Colonic mucosa (tissue), 4 donors: Measurements from ENCODE around the gene ZNF791. TPM values are rescaled to one million over a fixed set of nuclear protein-coding genes. Genes with fewer than 3 reads are reported as not detected.

Source experiments
- DNase-seq: peaks from one replicate; pipeline ENCODE4 v3.0.0-alpha.2; 2020
- H3K27ac ChIP-seq: fragments of 200-600 bp; one replicate; pipeline ENCODE4 v1.8.0; 2021
- H3K27me3 ChIP-seq: fragments of 200-600 bp; one replicate; pipeline ENCODE4 v1.8.0; 2021
- H3K36me3 ChIP-seq: fragments of 200-600 bp; one replicate; pipeline ENCODE4 v1.8.0; 2021
- H3K4me1 ChIP-seq: fragments of 200-600 bp; one replicate; pipeline ENCODE4 v1.8.0; 2021; ENCODE audit warnings: mild to moderate bottlenecking
- H3K4me3 ChIP-seq: fragments of 200-600 bp; one replicate; pipeline ENCODE4 v1.8.0; 2021
- H3K9ac ChIP-seq, 2 donors: one replicate each; pipeline ENCODE4 v1.7.0; 2013; ENCODE audit warnings: control low read depth in 2 of 2, low read depth in 2 of 2, low read length in 2 of 2
- H3K9me3 ChIP-seq: fragments of 200-600 bp; one replicate; pipeline ENCODE4 v1.8.0; 2021
- CTCF ChIP-seq: fragments of 200-600 bp; IDR thresholded peaks from one replicate; pipeline ENCODE4 v1.8.0; 2022; ENCODE audit warnings: antibody characterized with exemption, mild to moderate bottlenecking
- intact Hi-C: fragments of 100-400 bp; cut with DNase I; formaldehyde crosslinking; loops from one replicate; pipeline ENCODE4 v1.14.1; 2022
- total RNA-seq, 2 donors: library from RNA; stranded (reverse); fragmentation: NEBNext Ultra II Directional in 1 of 2; extraction: Animal tissue kit (Norgen Biotek cat#: 25700) in 1 of 2; gene quantifications; one replicate each; pipeline ENCODE4 v1.2.1, GENCODE V29; 2021
- donor health status: healthy.
- donor health status: DM: no; HTN: no; CAD: no.
- donor health status: DM: no; HTN: no; CAD: no.

Gene ZNF791
- total RNA-seq, 2 donors from 2014 or later: 17.9 to 20.5 TPM

GRCh38 chr19:12623361-12624031 is 12.8 kb downstream of the ZNF791 start:
- H3K36me3 ChIP-seq: peaks cover 31% of the 10 kb centered on the region
- no peaks in the 10 kb centered on the region for H3K27me3 ChIP-seq
- H3K9me3 ChIP-seq: peaks cover 6% of the 10 kb centered on the region
- no peak overlapping the region for H3K9ac ChIP-seq
- no peak for TF ChIP-seq CTCF
- intact Hi-C loops: no loop called here
- DNase-seq: no peak
- no peak overlapping the region for H3K27ac ChIP-seq
- no peak overlapping the region for H3K4me3 ChIP-seq
- no peaks in the 10 kb centered on the region for H3K4me1 ChIP-seq

GRCh38 chr19:12626958-12627357 is 16.2 kb downstream of the ZNF791 start:
- Histone ChIP-seq H3K27ac (no peak overlapping the region), H3K4me3 (no peak overlapping the region), H3K4me1 (no peaks in the 10 kb centered on the region), H3K36me3 (peaks cover 36% of the 10 kb centered on the region), H3K9ac (no peak overlapping the region), H3K27me3 (no peaks in the 10 kb centered on the region), H3K9me3 (peaks cover 6% of the 10 kb centered on the region)
- DNase-seq: no peak
- intact Hi-C loops: no loop called here
- no peak for TF ChIP-seq CTCF

- no peak for DNase-seq
- Histone ChIP-seq H3K9me3 (peaks cover 6% of the 10 kb centered on the region), H3K4me3 (no peak overlapping the region), H3K9ac (no peak overlapping the region), H3K27ac (no peak overlapping the region), H3K36me3 (peaks cover 36% of the 10 kb centered on the region), H3K27me3 (no peaks in the 10 kb centered on the region), H3K4me1 (no peaks in the 10 kb centered on the region)
- TF ChIP-seq CTCF: no peak
- intact Hi-C loops: no loop called here
Observed at GRCh38 chr19:12628040-12629022, 17.6 kb downstream of the ZNF791 start.

GRCh38 chr19:12629215-12629614 is 18.5 kb downstream of the ZNF791 start:
- Histone ChIP-seq H3K36me3 (peaks cover 36% of the 10 kb centered on the region), H3K27me3 (no peaks in the 10 kb centered on the region), H3K9ac (no peak overlapping the region), H3K9me3 (peaks cover 6% of the 10 kb centered on the region), H3K4me1 (no peaks in the 10 kb centered on the region), H3K4me3 (no peak overlapping the region), H3K27ac (no peak overlapping the region)
- intact Hi-C loops: no loop called here
- DNase-seq: no peak
- TF ChIP-seq CTCF: no peak

DNA sequence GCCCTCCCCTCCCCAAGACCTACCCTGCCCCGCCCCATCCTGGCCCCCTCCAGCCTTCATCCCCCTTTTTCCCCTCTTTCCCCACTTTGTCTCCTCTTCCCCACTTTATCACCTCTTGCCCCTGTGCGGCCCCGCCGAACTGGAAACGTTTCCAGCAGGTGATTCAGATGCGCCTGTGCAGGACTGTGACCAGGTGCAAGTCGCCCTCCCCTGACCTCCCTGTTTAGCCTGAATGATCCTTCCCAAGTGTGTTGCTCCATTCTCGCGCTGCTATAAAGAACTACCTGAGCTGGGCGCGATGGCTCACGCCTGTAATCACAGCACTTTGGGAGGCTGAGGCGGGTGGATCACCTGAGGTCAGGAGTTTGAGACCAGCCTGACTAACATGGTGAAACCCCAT is 25.9 kb downstream of the ZNF791 start:
- H3K4me3 ChIP-seq: no peak overlapping the region
- no peaks in the 10 kb centered on the region for H3K4me1 ChIP-seq
- no peak for DNase-seq
- no peak for TF ChIP-seq CTCF
- H3K27me3 ChIP-seq: no peaks in the 10 kb centered on the region
- intact Hi-C loops: no loop called here
- no peak overlapping the region for H3K9ac ChIP-seq
- H3K36me3 ChIP-seq: no peaks in the 10 kb centered on the region
- H3K27ac ChIP-seq: no peak overlapping the region
- H3K9me3 ChIP-seq: no peaks in the 10 kb centered on the region
